TTC549 (cell line): ENCODE results near the gene STK11.
"Not testable (repeated sequence)": the region's sequence is repeated elsewhere in the genome, so short reads cannot be mapped to it uniquely, and the experiment has no call there.

ENCODE experiments used
- FAIRE-seq: peaks from 2 replicates; lab custom pipeline; 2012; peaks lifted over from hg19 to GRCh38; lab: Jason Lieb, UNC

STK11 gene

DNA sequence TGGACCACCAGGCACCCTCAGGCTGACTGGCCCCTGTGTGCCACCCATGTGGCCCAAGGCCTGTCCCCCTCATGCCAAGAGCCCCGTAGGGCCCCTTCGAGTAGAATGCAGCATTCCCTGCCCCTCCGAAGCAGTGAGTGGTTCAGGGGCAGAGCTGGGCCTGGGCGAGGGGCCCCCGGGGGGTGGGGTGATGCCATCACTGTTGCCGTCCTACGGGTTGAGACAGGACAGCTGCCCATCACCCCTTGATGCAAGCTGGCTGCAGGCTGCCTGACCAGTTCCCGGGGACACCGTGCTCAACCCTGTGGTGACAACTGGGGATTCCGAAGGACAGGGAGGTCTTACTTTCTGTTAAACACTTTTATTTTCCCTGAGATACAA lies 36.2 kb upstream of the STK11 start:
- FAIRE-seq = no peak

DNA sequence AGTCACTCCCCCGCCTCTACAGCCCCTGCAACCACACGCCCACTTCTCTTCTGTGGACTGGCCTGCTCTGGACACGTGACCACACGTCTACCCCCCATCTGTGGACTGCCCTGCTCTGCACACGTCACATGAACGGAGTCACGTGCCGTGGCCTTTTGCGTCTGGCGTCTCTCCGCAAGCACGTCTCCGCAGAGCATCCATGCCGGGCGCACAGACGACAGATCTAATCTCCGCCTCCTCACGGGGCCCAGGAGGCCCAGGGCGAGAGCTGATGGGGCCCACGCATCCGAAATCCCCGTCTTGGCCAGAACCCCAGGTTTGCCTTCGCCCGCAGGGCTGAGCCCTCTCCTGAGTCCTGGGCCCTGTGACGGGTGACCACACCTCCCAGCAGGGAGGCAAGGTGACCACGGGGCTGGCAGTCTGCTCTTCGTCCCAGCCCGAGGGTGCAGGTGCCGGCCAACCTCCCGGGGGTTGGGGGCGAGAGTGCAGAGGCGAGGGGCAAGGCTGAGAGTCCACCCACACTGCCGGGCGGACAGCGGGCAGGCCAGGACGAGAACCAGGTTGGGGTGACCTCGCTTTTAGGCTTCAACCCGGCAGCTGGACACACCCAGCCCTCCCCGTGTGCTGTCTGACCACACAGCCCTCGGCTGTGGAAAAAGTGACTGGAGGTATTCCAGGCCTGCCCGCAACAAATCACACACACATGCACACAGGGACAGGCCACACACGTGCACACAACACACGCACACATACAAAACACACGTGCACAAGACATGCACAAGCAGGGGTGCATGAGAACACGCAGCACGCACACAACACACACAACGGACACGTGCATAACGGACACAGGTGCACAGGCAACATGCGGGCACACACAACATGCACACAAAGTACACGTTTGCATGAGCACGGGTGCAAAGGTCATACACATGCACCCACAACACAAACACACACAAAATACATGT lies 35.4 kb upstream of the STK11 start:
- FAIRE-seq = no peak

DNA sequence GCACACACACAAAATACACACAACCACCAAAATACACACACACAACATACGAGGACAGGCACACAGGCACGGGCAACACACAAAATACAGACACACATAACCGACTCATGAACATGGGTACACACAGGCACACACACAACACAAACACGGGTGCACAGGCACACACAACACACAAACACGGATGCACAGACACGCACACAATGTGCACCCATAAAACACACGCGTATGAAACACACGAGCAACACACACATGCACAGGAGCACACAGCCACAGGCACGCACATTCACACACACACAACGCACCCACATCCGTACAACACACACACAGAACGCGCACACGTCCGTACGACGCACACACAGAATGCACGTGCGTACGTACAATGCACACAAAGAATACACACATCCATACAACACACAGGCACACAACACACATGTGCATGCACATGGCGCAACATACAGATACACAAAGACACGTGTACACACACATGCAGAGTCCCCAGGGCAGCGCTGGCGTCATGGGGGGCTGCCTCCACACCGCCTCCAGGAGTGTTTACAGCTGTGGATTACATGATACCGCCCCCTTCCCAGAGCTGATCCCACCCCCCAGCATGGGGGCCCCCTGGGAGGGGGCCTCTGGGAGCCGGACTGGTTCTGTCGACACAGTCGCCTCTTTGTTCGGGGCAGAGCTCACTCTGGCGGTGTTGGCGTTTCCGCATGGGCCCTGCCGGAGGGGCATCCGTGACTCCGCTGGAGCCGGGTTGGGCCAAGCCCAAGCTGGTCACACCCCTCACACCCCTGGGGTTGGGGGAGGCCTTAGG lies 34.4 kb upstream of the STK11 start:
- FAIRE-seq = no peak

DNA sequence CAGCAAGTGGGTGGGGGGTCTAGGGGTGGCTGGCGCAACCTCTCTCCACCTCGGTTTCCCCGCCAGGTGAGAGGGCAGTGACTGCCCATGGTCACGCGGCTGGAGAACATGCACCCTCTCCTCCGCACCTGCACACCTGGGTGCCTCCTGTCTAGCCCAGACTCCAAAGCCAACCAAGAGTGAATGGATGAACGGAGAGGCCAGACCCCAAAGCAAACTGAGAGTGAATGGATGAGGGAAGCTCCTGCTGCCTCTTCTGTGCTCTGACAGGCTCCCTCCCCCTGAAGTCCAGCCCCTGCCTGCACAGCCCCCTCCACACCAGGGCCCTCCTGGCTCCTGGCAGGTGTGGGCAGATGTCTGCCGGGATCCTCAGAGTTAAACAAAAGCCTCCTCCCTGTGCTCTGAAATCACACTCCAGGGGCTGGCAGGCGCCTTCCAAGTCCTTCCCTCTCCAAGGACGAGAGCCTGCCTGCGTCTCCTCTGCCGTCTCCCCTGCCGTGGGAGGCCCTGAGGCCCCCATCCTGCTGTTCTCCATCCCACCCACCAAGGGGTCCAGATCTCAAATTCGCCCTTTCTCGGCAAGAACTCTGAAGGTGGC lies 33.7 kb upstream of the STK11 start:
- FAIRE-seq = no peak

DNA sequence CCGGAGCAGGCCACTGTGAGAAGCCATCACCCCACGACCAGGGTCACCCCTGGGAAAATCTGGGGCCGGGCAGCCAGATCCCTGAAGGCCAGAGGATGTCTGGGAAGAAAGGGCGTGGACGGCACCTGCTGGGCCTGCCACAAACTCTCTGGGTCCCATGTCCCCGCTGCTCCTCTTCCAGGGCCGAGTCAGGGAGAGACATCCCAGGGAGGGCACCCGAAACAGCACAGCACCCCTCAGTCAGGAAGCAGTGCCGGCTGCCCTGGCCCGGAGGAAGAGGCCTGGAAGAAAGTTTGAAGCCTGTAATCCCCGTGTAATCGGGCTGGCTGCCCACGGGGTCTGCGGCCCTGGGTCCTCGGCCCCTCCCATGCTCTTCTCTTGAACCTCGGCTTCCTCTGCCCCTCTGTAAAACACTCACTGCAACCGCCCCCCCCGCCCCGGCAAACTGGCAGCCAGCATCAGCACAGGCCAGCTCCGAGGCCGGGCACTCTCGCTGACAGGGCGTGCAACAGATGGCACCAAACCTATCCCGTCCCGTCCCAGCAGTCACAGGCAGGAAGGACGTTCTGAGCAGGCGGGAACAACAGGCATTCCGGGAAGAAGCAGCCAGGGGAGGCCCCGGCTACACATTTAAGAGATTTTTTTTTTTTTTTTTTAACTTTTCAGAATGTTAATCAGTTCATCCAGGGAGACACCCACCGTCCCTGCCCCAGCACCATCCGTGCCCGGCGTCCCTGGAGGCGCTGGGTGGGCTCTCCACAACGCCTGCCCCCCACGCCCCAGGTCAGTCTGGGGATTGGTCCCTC lies 33.0 kb upstream of the STK11 start:
- no peak for FAIRE-seq

DNA sequence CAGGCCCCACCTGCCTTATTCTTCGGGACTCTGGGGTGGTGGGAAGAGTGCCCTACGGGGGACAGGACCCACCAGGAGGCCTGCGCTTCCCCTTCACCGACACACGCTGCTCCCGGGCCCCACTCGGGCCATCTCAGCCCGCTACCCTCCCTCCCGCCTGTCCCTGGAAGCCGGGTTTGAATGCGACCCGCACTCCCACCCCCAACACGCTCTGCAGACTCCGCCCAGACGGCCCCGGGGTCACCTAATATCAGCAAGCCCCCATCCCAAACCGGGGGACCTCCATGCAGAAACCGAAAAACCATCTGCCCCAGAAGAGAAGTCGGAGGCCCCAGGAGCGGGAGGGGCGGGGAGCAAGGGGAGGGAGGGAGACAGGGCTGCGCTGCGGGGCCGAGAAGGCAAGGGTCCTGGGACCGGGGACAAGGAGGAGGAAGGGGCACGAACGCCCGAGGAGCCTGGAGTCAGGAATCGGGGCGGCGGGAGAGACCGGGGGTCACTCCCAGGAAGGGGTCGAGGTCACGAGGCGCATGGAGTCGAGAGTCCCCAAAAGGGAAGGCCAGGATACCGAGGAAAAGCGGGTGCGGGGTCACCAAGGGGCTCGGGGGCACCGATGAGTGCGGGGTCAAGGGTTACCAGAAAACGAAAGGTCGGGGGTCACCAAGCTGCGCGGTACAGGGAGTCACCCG lies 32.3 kb upstream of the STK11 start:
- no peak for FAIRE-seq

DNA sequence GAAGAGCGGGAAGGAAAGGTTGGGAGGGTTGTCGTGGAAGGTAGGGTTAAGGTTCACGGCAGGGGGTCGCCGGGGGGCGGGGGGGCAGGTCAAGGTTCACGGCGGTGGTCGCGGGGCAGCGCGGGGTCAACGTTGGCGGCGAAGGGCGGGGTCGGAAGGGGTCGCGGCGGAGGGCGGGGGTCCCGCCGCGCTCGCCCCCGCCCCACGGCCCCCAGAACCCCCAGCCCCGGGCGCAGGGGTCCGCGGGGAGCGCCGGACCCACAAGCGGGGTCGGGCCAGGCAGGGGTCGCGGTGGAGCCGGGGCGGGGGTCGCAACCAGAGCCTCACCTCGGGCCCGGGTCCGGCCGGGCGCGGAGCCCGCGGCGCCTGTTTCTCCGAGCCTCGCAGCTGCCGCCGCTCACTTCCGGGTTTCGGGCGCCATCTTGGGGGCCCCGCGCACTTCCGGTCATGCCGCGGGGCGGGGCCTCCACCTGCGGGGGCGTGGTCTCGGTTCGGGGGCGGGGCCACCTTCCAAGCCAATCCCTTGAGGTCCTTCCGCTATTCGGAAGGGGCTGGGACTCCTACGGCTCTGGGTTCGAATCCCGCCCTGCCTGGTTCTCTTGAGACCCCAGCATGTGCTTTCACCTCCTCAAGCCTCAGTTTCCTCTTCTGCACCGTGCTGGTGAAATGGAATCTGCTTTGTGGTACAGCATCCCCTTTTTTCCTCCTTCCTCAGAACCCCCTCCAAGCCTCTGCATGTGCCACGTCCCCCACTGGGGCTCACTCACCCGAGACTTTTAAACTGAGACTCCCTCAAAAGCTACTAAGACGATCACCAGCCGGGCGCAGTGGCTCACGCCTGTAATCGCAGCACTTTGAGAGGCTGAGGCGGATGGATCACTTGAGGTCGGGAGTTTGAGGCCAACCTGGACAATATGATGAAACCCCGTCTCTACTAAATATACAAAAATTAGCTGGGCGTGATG lies 31.5 kb upstream of the STK11 start, which contains the start of gene SBNO2:
TSS of gene SBNO2 (minus strand) at position 424 of the 965 bp plus-strand sequence. CDS start 19,992 bp downstream, outside the sequence.
- FAIRE-seq = no peak

DNA sequence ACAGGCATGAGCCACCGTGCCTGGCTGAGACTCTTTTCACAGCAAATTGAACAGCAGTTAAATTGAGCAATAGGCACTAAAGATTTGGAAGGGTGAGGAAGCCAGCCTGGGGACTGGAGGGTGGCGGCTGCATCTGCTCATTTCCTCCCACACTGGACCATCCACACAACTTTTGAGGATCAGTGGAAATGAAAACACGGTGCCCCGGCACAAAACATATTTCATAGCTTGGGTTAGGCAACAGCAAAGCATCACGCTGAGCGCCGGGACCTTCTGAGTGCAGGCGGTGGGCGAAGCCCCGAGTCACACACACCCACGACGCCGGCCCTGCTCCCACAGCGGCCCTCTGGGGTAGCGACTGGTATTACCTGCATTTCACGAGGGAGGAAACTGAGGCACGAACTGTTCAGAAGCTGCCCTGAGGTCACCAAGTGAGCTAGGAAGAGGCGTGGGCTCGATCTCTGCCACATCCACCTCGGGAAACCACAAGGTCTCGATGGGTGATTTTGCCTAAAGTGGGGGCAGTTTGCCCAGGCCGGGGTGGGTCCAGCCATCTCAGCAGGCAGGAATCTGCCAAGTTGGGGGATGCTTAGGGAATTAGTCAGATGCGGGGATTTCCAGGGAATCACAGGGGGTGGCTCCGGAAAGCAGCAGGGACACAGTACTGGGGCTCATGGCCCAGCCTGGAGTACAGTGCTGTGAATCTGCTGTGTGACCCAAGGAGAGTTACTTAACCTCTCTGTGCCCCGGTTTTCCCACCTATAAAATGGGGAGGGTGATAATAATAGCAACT lies 28.1 kb upstream of the STK11 start:
- no peak for FAIRE-seq

DNA sequence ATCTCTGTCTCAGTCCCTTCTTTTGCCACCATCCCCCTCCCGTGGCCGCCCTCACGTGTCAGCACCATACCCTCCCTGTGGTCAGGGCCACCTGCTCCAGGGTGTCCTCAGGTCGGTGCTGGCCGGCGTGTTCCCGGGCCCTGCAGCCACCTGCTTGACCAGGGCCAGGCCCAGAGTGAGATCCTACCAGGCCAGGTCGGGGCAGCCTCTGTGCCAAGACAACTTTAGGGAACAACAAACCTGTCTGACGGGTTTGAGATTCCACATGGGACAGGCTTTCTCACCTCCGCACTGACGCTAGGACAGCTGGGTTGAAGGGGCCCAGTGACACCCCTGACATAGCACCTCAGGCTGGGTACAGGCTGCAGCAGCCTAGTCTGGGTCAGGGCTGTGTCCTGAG lies 24.0 kb upstream of the STK11 start:
- no peak for FAIRE-seq

DNA sequence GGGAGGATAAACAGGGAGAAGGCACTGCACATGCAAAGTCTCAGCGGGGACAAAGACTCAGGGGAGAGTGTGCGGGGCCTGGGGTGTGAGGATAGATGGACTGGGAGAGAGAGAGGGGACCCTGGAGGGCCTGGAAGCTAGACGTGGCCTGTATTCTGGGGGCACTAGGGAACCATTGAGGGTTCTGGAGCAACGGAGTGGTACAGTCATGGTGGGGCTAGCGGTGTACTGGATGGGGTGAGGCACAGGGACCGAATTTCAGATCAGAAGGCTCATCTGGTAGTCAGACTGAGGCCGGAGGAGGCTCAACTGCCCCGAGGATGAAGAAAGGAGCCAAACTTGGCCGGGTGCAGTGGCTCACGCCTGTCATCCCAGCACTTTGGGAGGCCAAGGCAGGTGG lies 23.5 kb upstream of the STK11 start:
- no peak for FAIRE-seq

DNA sequence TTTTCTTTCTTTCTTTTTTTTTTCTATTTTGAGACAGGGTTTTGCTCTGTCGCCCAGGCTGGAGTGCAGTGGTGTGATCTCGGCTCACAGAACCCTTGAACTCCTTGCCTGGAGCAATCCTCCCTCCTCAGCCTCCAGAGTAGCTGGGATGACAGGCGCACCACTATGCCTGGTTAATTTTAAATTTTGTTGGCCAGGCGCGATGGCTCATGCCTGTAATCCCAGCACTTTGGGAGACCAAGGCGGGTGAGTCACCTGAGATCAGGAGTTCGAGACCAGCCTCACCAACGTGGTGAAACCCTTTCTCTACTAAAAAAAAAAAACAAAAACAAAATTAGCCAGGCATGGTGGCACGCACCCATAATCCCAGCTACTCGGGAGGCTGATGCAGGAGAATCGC lies 22.9 kb upstream of the STK11 start:
- FAIRE-seq = no peak

DNA sequence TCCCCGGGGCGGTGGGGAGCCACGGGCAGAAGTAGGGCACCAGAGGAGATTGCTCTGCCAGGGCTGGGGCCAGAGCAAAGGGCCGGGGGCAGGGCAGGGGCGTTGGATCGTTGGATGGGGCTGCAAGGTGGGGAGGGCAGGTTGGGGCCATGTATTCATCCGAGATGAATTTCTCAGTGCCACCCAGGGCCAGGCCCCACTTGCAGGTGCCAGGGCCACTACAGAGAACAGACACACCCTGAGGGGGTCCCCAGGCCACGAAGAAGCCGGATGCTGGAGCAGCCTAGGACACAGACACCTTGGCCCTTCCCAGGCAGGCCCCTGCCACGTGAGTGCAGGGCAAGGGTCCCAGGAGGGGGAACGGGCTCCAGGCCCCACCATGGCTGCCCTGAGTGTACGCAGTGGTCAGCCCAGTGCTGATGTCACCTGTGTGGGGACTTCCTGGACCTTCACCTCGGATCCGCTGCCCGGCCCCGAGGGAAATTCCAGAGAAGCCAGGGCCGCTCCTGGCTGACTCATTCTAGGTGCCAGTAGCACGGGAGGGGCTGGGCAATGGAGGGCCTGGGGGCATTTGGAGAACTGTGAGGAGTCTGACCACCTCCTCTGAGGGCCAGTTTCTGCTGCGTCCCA lies 21.9 kb upstream of the STK11 start:
- FAIRE-seq = no peak

DNA sequence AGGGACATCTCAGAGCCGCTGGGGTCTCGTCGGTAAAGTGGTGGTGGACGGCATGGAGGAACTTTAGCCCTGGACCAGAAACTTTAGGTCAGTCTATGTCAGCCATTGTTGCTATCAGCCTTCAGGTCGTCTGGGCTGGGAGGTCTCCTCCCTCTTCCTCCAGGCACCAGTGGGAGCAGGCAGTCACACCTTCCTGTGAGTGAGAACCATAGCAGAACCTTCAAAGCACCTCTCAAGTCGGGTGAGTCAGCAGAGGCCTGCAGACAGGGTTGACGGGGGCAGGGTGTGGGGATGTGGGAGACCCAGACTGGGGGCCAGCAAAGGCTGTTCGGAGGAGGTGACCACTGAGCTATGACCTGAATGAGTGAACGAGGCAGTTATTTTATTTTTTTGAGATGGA lies 16.2 kb upstream of the STK11 start:
- FAIRE-seq = no peak

DNA sequence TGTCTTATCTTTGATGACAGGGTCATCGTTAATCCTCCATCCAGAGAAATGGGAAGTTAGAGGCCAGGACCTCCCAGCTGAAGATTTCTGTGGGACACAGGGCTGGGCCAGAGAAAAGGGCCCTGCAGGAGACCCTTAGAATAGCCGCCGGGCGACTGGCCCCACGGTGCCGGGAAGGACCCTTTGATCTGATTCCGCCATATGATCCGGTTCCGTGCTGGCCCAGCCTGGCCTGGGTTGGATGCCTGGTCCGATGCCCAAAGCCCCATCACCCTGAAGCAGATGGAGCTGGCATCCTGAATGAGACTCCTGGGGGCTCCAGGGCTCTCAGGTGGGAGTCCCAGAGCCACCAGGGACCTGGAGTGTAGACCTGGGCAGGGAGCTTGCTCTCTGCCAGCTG lies 6.0 kb upstream of the STK11 start:
- FAIRE-seq = no peak

DNA sequence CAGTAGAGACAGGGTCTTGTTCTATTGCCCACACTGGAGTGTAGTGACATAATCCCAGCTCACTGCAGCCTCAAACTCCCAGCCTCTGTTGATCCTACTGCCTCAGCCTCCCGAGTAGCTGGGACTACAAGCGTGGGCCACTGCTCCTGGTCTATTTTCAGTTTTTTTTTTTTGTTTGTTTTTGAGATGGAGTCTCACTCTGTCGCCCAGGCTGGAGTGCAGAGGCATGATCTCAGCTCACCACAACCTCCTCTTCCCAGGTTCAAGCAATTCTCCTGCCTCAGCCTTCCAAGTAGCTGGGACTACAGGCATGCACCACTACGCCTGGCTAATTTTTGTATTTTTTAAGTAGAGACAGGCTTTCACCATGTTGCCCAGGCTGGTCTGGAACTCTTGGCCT lies 5.0 kb upstream of the STK11 start:
- not testable (repeated sequence) for FAIRE-seq

DNA sequence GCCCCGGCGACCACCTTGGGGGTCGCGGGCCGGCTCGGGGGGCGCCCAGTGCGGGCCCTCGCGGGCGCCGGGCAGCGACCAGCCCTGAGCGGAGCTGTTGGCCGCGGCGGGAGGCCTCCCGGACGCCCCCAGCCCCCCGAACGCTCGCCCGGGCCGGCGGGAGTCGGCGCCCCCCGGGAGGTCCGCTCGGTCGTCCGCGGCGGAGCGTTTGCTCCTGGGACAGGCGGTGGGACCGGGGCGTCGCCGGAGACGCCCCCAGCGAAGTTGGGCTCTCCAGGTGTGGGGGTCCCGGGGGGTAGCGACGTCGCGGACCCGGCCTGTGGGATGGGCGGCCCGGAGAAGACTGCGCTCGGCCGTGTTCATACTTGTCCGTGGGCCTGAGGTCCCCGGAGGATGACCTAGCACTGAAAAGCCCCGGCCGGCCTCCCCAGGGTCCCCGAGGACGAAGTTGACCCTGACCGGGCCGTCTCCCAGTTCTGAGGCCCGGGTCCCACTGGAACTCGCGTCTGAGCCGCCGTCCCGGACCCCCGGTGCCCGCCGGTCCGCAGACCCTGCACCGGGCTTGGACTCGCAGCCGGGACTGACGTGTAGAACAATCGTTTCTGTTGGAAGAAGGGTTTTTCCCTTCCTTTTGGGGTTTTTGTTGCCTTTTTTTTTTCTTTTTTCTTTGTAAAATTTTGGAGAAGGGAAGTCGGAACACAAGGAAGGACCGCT lies 729 bp downstream of the STK11 start:
- FAIRE-seq = no peak

DNA sequence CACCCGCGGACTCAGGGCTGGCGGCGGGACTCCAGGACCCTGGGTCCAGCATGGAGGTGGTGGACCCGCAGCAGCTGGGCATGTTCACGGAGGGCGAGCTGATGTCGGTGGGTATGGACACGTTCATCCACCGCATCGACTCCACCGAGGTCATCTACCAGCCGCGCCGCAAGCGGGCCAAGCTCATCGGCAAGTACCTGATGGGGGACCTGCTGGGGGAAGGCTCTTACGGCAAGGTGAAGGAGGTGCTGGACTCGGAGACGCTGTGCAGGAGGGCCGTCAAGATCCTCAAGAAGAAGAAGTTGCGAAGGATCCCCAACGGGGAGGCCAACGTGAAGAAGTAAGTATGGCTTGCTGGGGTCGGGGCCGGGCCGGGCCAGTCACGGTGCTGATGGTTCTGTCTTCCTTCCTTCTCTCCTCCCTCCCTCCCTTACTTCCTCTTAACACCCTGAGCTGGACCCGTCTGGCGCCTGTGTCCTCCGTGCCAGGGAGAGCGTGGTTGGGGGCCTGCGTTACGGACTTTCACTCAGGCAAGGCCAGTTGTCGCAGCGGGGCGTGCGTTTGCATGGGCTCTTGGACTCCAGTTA lies 1.4 kb downstream of the STK11 start:
- no peak for FAIRE-seq

DNA sequence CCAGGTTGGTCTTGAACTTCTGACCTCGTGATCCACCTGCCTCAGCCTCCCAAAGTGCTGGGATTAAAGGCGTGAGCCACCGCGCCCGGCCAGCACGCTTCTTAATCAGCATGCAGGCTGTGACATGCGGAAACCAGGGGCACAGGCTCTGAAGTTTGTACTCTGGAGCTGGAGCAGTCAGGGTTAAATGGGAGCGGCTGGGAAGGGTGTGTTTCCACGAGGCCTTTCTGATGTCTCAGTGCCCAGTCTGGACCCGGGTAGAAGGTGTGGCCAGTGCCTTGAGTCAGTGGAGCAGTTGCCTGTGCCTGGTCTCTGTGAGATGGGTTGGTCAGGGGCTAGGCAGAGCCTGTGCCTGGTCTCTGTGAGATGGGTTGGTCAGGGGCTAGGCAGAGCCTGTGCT lies 3.3 kb downstream of the STK11 start:
- not testable (repeated sequence) for FAIRE-seq
